ENCODE results near the gene TMEM132D.

DNA sequence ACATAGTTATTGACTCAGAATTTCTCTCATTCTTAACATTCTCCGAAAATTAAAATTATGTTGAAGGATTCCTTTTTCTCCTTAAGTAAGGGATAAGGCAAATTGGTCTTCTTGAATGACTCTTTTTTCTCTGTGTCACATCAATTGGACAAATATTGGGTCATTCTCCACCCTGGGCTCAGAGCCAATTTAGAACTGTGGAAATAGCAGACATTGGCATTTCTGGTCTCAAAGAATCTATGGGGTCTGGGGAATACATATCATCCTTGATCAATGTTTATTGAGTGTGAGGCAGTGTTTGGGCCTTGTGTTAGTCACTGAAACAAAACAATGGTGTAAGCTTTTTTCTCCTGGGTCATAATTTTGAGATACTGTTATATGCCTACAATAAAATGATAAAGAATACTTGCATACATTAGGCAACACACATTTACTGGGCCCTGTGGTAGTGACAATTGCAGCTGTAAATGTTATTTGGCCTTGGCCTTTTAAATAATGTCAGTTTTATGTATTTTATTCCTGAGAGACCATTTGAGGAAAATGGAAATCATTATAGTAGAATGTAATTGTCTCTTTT lies 414.6 kb downstream of the TMEM132D start:
- TF ChIP-seq TEAD4 (CRISPR knock-in tag; IDR thresholded peaks at IDR 0.05) (no peak), CBFB (CRISPR knock-in tag; IDR thresholded peaks at IDR 0.05; ENCODE audit: low read depth) (no peak), FOXJ3 (CRISPR knock-in tag; IDR thresholded peaks at IDR 0.05; ENCODE audit: borderline replicate concordance) (no peak)
- TF ChIP-seq, protein P1, sequence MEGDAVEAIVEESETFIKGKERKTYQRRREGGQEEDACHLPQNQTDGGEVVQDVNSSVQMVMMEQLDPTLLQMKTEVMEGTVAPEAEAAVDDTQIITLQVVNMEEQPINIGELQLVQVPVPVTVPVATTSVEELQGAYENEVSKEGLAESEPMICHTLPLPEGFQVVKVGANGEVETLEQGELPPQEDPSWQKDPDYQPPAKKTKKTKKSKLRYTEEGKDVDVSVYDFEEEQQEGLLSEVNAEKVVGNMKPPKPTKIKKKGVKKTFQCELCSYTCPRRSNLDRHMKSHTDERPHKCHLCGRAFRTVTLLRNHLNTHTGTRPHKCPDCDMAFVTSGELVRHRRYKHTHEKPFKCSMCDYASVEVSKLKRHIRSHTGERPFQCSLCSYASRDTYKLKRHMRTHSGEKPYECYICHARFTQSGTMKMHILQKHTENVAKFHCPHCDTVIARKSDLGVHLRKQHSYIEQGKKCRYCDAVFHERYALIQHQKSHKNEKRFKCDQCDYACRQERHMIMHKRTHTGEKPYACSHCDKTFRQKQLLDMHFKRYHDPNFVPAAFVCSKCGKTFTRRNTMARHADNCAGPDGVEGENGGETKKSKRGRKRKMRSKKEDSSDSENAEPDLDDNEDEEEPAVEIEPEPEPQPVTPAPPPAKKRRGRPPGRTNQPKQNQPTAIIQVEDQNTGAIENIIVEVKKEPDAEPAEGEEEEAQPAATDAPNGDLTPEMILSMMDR (IDR thresholded peaks at IDR 0.05), result no peak
- TF ChIP-seq, protein P2, sequence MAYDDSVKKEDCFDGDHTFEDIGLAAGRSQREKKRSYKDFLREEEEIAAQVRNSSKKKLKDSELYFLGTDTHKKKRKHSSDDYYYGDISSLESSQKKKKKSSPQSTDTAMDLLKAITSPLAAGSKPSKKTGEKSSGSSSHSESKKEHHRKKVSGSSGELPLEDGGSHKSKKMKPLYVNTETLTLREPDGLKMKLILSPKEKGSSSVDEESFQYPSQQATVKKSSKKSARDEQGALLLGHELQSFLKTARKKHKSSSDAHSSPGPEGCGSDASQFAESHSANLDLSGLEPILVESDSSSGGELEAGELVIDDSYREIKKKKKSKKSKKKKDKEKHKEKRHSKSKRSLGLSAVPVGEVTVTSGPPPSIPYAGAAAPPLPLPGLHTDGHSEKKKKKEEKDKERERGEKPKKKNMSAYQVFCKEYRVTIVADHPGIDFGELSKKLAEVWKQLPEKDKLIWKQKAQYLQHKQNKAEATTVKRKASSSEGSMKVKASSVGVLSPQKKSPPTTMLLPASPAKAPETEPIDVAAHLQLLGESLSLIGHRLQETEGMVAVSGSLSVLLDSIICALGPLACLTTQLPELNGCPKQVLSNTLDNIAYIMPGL (CRISPR knock-in tag; IDR thresholded peaks at IDR 0.05), result no peak

Measured in WTC11 (cell line).